Mesendoderm (in vitro differentiated cells): Measurements from ENCODE around the gene LZTS3.
"Not testable (repeated sequence)": the region's sequence is repeated elsewhere in the genome, so short reads cannot be mapped to it uniquely, and the experiment has no call there.

Experiments
- DNase-seq: peaks from one replicate; pipeline ENCODE4 v3.0.0; 2013
- H2AK5ac ChIP-seq: 2 replicates; pipeline ENCODE4 v1.6.1; 2013; ENCODE audit warnings: low read length, inconsistent platforms
- H2BK120ac ChIP-seq: 2 replicates; pipeline ENCODE4 v1.6.1; 2013; ENCODE audit warnings: low read depth, mild to moderate bottlenecking, low read length, moderate library complexity, mixed read lengths
- H2BK15ac ChIP-seq: replicated peaks from 2 replicates; pipeline ENCODE4 v1.6.1; 2013; ENCODE audit warnings: low read depth, mild to moderate bottlenecking, moderate library complexity
- H2BK5ac ChIP-seq: 2 replicates; pipeline ENCODE4 v1.6.1; 2013; ENCODE audit warnings: low read length, inconsistent platforms
- H3K18ac ChIP-seq: 2 replicates; pipeline ENCODE4 v1.6.1; 2013; ENCODE audit warnings: mild to moderate bottlenecking, low read length, mixed read lengths
- H3K23ac ChIP-seq: one replicate; pipeline ENCODE4 v1.6.1; 2013; ENCODE audit warnings: low read length
- H3K27ac ChIP-seq: 2 replicates; pipeline ENCODE4 v1.5.1; 2013; ENCODE audit warnings: low read depth, mild to moderate bottlenecking, inconsistent platforms, low read length, moderate library complexity
- H3K27me3 ChIP-seq: 2 replicates; pipeline ENCODE4 v1.6.1; 2013; ENCODE audit warnings: low read length, control low read depth, mild to moderate bottlenecking, inconsistent platforms; ENCODE audit not compliant: insufficient read depth, poor library complexity
- H3K36me3 ChIP-seq: 2 replicates; pipeline ENCODE4 v1.6.1; 2013; ENCODE audit warnings: low read length, inconsistent platforms; ENCODE audit not compliant: control insufficient read depth, insufficient read depth
- H3K4ac ChIP-seq: one replicate; pipeline ENCODE4 v1.6.1; 2013; ENCODE audit warnings: low read depth, mild to moderate bottlenecking, low read length, moderate library complexity
- H3K4me1 ChIP-seq: 2 replicates; pipeline ENCODE4 v1.6.1; 2013; ENCODE audit warnings: low read depth, low read length, inconsistent platforms; ENCODE audit not compliant: control insufficient read depth
- H3K4me2 ChIP-seq: 2 replicates; pipeline ENCODE4 v1.6.1; 2013; ENCODE audit warnings: low read length
- H3K4me3 ChIP-seq: 2 replicates; pipeline ENCODE4 v1.5.1; 2013; ENCODE audit warnings: mild to moderate bottlenecking, low read length
- H3K56ac ChIP-seq: one replicate; pipeline ENCODE4 v1.6.1; 2013; ENCODE audit warnings: low read length
- H3K79me1 ChIP-seq: 2 replicates; pipeline ENCODE4 v1.6.1; 2013; ENCODE audit warnings: low read length, inconsistent platforms
- H3K79me2 ChIP-seq: 2 replicates; pipeline ENCODE4 v1.6.1; 2013; ENCODE audit warnings: mild to moderate bottlenecking, low read length; ENCODE audit not compliant: control insufficient read depth, insufficient read depth
- H3K9ac ChIP-seq: 2 replicates; pipeline ENCODE4 v1.6.1; 2013; ENCODE audit warnings: low read length, inconsistent platforms
- H4K5ac ChIP-seq: one replicate; pipeline ENCODE4 v1.6.1; 2013; ENCODE audit warnings: low read length
- H4K8ac ChIP-seq: one replicate; pipeline ENCODE4 v1.6.1; 2013; ENCODE audit warnings: low read depth, mild to moderate bottlenecking, control low read depth, low read length, moderate library complexity
- WGBS: extraction: QIAGEN DNeasy Blood & Tissue Kit; methylation state at CpG from one replicate; pipeline ENCODE4 v1.1.7; 2013; ENCODE audit warnings: low lambda C conversion rate, missing lambda C conversion rate; ENCODE audit not compliant: insufficient coverage; ENCODE audit errors: extremely low coverage; 5-methylcytosine and 5-hydroxymethylcytosine counted together

Gene LZTS3

DNA sequence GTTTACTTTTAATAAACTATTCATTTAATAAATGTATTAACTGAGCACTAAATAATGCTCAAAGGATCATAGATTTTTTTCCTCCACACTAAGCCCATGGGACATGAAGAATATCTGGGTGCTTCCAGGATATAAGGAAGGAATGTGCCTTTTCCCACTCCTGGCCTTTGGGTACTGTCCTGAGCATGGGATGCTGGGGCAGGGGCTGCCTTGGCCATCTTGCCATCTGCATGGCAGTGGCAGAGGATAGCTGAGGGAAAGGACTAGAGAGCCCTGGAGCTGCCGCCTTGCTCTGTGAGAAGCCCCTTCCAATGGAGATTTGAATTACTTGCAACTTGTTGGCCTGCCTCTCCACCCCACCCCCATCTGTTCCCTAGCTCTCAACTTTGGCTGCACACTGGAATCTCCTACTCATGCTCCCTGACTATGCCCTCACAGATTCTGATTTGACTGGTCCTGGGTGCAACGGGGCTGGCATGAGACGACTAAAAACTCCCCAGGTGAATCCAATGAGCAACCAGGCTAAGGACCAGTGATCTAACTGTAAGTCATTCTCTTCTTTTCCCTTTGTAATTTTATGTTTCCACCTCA lies 15.6 kb upstream of the LZTS3 start:
- Histone ChIP-seq H3K79me1 (no peaks in the 10 kb centered on the region), H4K5ac (no peak overlapping the region), H3K36me3 (peaks cover 2% of the 10 kb centered on the region), H3K27ac (no peak overlapping the region), H4K8ac (no peak overlapping the region), H2BK15ac (no peak overlapping the region), H2AK5ac (no peak overlapping the region), H3K4me1 (no peaks in the 10 kb centered on the region), H3K79me2 (no peaks in the 10 kb centered on the region), H3K4ac (no peak overlapping the region), H3K23ac (no peak overlapping the region), H2BK120ac (no peak overlapping the region), H3K27me3 (no peaks in the 10 kb centered on the region), H3K9ac (no peak overlapping the region), H3K18ac (no peak overlapping the region), H3K4me3 (no peak overlapping the region), H2BK5ac (no peak overlapping the region), H3K4me2 (no peak overlapping the region), H3K56ac (no peak overlapping the region)
- no peak for DNase-seq
- no CpG with 5 or more reads among the region's 3 CpGs for WGBS

GRCh38 chr20:3187861-3188260 lies 14.5 kb upstream of the LZTS3 start:
- not testable (repeated sequence) for H3K27ac ChIP-seq, H3K4me1 ChIP-seq, H3K9ac ChIP-seq, H2BK15ac ChIP-seq, H3K79me1 ChIP-seq, H3K4me3 ChIP-seq, H4K5ac ChIP-seq, DNase-seq, H3K36me3 ChIP-seq, H2BK120ac ChIP-seq, H3K18ac ChIP-seq, H3K27me3 ChIP-seq, H3K23ac ChIP-seq, H3K4ac ChIP-seq, H4K8ac ChIP-seq, H3K79me2 ChIP-seq, H2AK5ac ChIP-seq, H3K56ac ChIP-seq, H2BK5ac ChIP-seq, H3K4me2 ChIP-seq
- no CpG with 5 or more reads among the region's 9 CpGs for WGBS

DNA sequence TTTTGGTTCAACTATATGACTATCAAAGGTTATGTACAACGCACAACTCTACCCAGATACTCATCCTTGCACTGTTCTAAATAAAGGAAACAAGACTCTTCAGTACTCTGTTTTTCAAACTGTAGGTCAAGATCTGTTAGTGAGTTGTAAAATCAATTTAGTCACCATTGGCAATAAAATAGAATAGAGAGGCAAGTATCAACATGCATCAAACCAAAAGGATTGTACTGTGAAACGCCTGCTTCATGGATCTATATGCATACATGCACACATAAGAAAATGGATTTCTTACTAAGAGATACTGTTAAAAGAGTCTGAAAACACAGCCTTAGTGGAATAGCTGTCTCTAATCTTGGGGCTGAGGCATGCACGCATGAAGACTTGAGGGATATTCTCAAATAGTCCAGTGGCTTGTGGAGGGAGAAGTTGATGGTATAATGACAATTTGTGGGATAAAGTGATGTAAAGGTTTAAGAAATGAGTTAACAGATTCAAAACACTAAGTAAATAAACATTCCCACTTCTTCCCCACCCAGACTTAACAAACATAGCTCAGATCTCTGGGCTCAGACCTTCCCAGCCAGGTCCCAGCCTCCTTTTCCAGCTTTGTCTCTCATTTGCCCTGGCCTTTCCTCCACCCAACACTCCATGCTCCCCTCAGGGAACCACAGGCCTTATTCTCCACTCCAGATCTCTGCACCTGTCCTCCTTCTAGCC lies 10.7 kb upstream of the LZTS3 start:
- Histone ChIP-seq H2BK15ac (no peak overlapping the region), H3K4me3 (no peak overlapping the region), H3K4me2 (no peak overlapping the region), H3K9ac (no peak overlapping the region), H3K23ac (no peak overlapping the region), H3K18ac (no peak overlapping the region), H2BK120ac (no peak overlapping the region), H2AK5ac (no peak overlapping the region), H4K8ac (no peak overlapping the region), H3K4ac (no peak overlapping the region), H4K5ac (no peak overlapping the region), H3K36me3 (no peaks in the 10 kb centered on the region), H2BK5ac (no peak overlapping the region), H3K27me3 (no peaks in the 10 kb centered on the region), H3K79me2 (no peaks in the 10 kb centered on the region), H3K4me1 (no peaks in the 10 kb centered on the region), H3K27ac (no peak overlapping the region), H3K56ac (no peak overlapping the region), H3K79me1 (no peaks in the 10 kb centered on the region)
- no CpG with 5 or more reads among the region's 3 CpGs for WGBS
- no peak for DNase-seq

GRCh38 chr20:3182429-3182828 lies 9.1 kb upstream of the LZTS3 start:
- H2BK5ac ChIP-seq, H2BK15ac ChIP-seq, H4K8ac ChIP-seq, H3K56ac ChIP-seq, H2BK120ac ChIP-seq, H3K4me1 ChIP-seq, H3K4ac ChIP-seq, H3K4me3 ChIP-seq, H2AK5ac ChIP-seq, H4K5ac ChIP-seq, H3K9ac ChIP-seq, DNase-seq, H3K79me1 ChIP-seq, H3K27me3 ChIP-seq, H3K4me2 ChIP-seq, H3K79me2 ChIP-seq, H3K27ac ChIP-seq, H3K36me3 ChIP-seq, H3K23ac ChIP-seq, H3K18ac ChIP-seq: not testable (repeated sequence)
- no CpG with 5 or more reads among the region's 5 CpGs for WGBS

DNA sequence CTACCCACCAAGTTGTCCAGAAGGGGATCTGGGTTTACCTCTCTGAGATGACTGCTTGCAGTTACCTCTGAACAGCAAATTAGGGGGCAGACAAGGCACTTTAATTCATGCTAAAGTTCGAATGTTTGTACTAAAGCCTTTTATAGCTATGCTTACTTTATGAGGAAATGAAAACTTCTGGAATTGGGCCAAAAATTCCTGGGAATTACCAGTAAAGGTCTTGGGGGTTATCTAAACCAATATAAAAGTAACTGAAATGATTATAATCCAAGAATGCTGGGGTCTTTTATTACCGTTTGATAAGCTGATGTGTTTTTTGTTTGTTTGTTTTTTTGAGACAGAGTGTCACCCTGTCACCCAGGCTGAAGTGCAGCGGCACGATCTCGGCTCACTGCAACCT lies 7.9 kb upstream of the LZTS3 start:
- no peak for DNase-seq
- WGBS = no CpG with 5 or more reads among the region's 5 CpGs
- H4K5ac ChIP-seq = no peak overlapping the region

DNA sequence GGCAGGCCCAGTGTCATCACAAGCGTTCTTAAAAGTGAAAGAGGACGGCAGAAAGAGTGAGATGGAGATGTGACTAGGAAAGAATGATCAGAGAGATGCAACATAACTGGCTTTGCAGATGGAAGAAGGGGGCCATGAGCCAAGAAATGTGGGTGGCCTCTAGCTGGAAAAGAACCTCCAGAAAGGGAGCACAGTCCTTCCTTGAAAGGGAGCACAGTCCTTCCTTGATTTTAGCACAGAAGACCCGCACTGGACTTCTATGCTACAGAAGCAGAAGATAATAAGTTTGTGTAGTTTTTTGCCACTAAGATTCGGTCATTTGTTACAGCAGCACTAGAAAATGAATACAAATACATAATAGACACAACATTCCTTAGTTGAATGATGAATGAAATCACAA lies 7.0 kb upstream of the LZTS3 start:
- no peak overlapping the region for H3K4me3 ChIP-seq
- H3K27me3 ChIP-seq = no peaks in the 10 kb centered on the region
- no peak overlapping the region for H3K27ac ChIP-seq
- no peaks in the 10 kb centered on the region for H3K4me1 ChIP-seq
- H3K4me2 ChIP-seq = no peak overlapping the region
- H3K79me2 ChIP-seq = no peaks in the 10 kb centered on the region
- H3K4ac ChIP-seq = no peak overlapping the region
- no peak overlapping the region for H3K9ac ChIP-seq
- no peak overlapping the region for H4K8ac ChIP-seq
- no peak overlapping the region for H2BK120ac ChIP-seq
- H3K79me1 ChIP-seq = no peaks in the 10 kb centered on the region
- H2AK5ac ChIP-seq = no peak overlapping the region
- no peak overlapping the region for H2BK15ac ChIP-seq
- H3K23ac ChIP-seq = no peak overlapping the region
- H3K36me3 ChIP-seq = no peaks in the 10 kb centered on the region
- no peak overlapping the region for H3K18ac ChIP-seq
- DNase-seq = no peak
- no peak overlapping the region for H3K56ac ChIP-seq
- no peak overlapping the region for H2BK5ac ChIP-seq
- no peak overlapping the region for H4K5ac ChIP-seq
- WGBS = no CpG with 5 or more reads among the region's 4 CpGs

More for the DNA sequence above, 7.9 kb upstream of the LZTS3 start:
- Histone ChIP-seq H3K23ac (no peak overlapping the region), H3K56ac (no peak overlapping the region), H3K79me1 (no peaks in the 10 kb centered on the region), H3K4me2 (no peak overlapping the region), H3K18ac (no peak overlapping the region), H2BK5ac (no peak overlapping the region), H3K79me2 (no peaks in the 10 kb centered on the region), H3K36me3 (no peaks in the 10 kb centered on the region), H2AK5ac (no peak overlapping the region), H2BK120ac (no peak overlapping the region), H3K4me1 (no peaks in the 10 kb centered on the region), H3K27me3 (no peaks in the 10 kb centered on the region), H3K4ac (no peak overlapping the region), H3K4me3 (no peak overlapping the region), H4K8ac (no peak overlapping the region), H2BK15ac (no peak overlapping the region), H3K9ac (no peak overlapping the region), H3K27ac (no peak overlapping the region)
